ENCODE data around the gene FANCC.

Gene FANCC

DNA sequence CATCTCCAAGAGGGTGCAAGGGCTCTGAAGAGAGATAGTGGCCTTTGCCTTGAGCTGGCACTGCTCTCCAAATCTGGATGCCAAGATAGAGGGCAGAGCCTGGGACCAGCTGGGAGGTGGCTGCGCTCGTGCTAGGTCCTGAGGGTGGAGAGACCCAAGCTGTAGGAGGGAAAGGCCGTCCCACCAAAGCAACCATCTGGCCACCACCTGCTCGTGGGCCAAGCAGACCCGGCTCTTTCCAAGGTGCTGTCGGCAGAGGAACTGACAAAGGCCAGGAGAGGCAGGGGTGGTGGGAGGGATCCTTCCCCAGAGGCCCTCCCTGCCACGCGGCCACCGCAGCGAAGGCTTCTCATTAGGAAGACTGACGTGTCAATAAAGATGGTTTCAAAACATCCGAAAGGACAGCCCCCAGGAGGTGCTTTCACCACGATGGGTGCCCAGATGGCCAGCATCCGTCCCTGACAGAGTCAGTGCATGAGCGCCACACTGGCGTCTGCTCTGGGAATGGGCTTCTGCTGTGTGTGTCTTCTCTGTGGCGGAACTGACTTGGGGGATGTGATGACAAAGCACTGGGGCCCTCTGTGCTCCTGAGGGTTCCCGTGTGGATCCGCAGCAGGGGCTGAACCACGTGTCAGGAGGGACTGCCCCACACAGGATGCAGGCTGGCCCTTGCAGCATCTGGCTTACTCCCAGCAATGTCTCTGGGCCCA lies 213.5 kb downstream of the FANCC start:
- TF ChIP-seq, protein P1, sequence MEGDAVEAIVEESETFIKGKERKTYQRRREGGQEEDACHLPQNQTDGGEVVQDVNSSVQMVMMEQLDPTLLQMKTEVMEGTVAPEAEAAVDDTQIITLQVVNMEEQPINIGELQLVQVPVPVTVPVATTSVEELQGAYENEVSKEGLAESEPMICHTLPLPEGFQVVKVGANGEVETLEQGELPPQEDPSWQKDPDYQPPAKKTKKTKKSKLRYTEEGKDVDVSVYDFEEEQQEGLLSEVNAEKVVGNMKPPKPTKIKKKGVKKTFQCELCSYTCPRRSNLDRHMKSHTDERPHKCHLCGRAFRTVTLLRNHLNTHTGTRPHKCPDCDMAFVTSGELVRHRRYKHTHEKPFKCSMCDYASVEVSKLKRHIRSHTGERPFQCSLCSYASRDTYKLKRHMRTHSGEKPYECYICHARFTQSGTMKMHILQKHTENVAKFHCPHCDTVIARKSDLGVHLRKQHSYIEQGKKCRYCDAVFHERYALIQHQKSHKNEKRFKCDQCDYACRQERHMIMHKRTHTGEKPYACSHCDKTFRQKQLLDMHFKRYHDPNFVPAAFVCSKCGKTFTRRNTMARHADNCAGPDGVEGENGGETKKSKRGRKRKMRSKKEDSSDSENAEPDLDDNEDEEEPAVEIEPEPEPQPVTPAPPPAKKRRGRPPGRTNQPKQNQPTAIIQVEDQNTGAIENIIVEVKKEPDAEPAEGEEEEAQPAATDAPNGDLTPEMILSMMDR (IDR thresholded peaks at IDR 0.05; ENCODE audit: low read depth, low read length) = no peak
- no peak overlapping the region for H3K4me3 ChIP-seq (ENCODE audit: low read depth, low read length)

DNA sequence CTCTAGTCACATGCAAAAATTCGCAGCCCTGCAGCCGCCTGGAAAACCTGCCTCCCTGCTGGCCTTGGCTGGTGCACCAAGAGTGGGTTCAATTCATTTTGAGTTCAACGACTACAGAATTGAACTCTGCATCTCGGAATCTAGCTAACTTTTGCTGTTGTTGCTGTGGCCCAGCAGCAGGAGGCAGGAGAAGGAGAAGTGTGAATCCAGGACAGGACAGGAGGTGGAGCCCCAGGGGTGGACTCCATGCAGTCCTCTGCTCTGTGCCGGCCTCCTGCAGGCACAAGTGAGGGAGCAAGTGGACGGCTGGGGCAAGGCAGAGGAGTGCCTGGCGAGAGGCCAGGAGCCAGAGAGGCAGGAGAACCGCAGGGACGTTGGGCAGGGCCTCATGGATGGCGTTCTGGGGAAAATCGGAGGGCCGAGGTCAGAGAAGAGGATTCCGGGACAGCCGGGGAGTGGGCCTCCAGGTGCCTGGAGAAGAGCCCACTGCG lies 214.2 kb downstream of the FANCC start:
- TF ChIP-seq, protein P1 (IDR thresholded peaks at IDR 0.05; ENCODE audit: low read depth, low read length) = no peak
- H3K4me3 ChIP-seq (ENCODE audit: low read depth, low read length) = no peak overlapping the region

DNA sequence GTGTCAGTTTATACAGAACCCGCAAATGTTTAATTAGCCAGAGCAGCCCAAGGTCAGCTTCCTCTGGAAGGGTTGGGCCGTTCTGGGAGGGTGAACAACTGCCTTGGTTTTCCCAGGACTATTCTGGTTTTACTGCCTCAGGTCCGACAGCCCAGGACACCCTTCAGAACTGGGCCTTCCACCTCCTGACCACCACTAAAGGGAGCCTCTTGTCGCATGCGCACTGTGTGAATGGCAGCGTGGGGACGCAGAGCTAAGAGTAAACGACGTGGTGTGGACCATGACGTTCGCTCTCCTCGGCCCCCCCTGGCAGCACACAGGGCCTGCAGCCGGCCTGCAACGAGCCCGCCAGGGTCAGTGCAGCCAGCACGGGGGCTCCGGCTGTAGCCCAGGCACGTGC lies 214.9 kb downstream of the FANCC start:
- H3K4me3 ChIP-seq (ENCODE audit: low read depth, low read length) = no peak overlapping the region
- TF ChIP-seq, protein P1 (IDR thresholded peaks at IDR 0.05; ENCODE audit: low read depth, low read length) = no peak

DNA sequence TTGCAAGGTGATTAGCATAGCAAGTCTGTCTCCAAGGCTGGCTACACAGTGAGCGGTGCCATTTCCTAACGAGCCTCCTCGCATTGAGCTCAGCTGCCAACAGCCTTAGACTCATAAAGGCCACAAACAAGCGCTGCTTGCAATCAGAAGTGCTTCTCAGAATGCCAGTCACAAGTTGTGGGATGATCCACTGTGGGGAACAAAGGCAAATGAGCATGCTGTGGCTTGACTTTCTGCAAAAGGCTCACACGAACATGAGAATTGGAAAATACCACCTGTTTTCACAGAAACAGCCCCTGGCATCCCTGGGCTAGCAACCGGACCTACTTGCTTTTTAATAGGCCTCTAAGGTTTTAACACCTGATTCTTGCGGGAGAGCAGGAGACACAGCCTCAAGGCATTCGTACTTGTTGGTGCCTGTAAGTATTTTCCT lies 215.5 kb downstream of the FANCC start:
- TF ChIP-seq, protein P1 (IDR thresholded peaks at IDR 0.05; ENCODE audit: low read depth, low read length) = no peak
- H3K4me3 ChIP-seq (ENCODE audit: low read depth, low read length) = no peak overlapping the region

DNA sequence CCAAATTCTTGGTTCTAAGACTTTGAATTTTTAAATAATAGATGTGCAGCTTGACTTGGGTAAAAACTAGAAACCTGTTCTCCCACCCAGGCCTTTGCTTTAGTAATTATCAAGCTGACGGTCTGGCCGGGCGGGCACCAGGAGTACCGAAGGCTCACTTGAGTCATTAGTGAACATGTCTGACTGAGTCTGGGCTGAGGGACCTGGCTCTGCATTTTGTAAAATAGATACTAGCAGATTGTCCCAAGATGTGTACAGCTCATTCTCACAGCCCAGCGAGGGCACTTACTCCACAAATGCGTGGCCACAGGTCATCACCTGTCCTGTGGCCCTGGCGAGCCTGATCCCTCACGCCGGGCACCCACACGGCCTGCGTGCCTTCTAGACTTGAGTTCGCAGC lies 216.2 kb downstream of the FANCC start:
- TF ChIP-seq, protein P1 (IDR thresholded peaks at IDR 0.05; ENCODE audit: low read depth, low read length) = no peak
- H3K4me3 ChIP-seq (ENCODE audit: low read depth, low read length) = no peak overlapping the region

DNA sequence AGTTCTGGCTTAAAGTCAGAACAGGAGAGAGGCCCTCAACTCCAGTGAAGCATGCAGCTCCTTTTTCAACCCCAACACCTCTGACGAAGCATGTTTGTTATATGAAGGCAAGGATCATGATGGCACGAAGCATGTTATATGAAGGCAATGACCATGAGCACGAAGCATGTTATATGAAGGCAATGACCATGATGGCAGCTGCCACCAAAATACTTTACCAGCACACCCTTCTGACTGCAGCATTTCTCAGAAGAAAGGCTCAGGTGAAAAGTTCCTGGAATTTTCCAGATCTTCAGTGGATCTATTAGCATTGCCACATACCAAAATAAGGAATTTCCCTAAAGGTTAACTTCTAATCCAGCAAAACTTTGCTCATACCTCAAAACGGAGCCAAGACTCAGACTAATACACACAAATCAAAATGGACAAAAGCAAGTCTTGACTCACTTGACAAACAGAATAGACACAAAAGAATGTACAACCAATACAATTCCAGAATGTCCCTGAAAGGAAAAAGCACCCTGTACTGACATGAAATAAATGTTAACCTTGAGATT lies 217.4 kb downstream of the FANCC start:
- no peak overlapping the region for H3K4me3 ChIP-seq (ENCODE audit: low read depth, low read length)
- TF ChIP-seq, protein P1 (IDR thresholded peaks at IDR 0.05; ENCODE audit: low read depth, low read length) = no peak

DNA sequence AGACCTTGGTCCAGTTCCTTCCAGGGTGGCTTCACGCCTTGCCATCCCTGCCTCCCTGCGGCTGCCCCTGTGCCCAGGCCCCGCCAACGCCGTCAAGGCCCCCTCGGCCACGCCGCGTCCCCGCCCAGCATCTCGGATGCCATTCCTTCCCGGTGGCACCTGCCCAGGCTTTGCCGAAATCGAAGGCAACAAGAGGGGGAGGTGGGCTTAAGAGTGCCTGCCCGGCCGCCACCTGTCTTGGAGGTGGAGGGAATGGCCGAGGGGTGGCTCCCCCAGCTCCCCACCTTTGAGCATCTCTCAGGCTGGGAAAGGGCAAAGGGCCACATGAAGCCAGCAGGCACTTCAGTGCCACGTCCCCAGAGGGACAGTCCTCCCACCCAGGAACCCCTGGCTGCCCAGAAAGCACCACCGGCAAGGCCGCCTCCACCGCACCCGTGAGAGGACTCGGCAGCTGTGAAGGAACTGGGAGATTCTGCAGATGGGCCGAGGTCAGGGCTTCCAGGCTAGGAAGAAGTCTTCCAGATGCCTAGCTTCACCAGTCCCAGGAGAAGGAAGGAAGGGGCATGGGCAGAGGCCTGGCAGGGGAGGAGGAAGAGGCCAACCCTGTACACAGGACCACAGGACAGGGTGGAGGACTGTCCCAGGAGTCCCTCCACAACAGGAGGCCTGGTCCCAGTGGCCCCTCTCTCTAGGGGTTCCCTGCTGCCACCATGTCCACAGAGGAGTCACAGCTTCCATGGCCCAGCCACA lies 218.0 kb downstream of the FANCC start:
- TF ChIP-seq, protein P1 (IDR thresholded peaks at IDR 0.05; ENCODE audit: low read depth, low read length) = no peak

More for the DNA sequence above, 218.0 kb downstream of the FANCC start:
- no peak overlapping the region for H3K4me3 ChIP-seq (ENCODE audit: low read depth, low read length)

All from WI38 (cell line).